DMS53 treated with DMSO at 0.1 percent for 48 hours (cell line): ENCODE results near the gene TCEAL1.

Experiments
- DNase-seq: peaks from one replicate; lab custom pipeline; 2025; ENCODE audit not compliant: unreplicated experiment; lab: John Stamatoyannopoulos, UW

Gene TCEAL1

GRCh38 chrX:103678199-103678993, 49.6 kb downstream of the TCEAL1 start:
- DNase-seq: no peak
